Coronary artery (tissue), 2 donors: ENCODE measurements around the gene RNF208.
A peak's percentile ranks its signal among the peaks of the same experiment; 100 is the strongest.

Experiments used
- DNase-seq: peaks from one replicate; pipeline ENCODE4 v3.0.0-alpha.2; 2017; ENCODE audit warnings: low spot score
- H3K27ac ChIP-seq, 2 donors: fragments of 200-600 bp; sonication (generic); one replicate each; pipeline ENCODE4 v1.5.1; 2016 to 2019
- H3K4me3 ChIP-seq: fragments of 200-600 bp; sonication (generic); 2 replicates; pipeline ENCODE4 v1.5.1; 2016; ENCODE audit warnings: mild to moderate bottlenecking, moderate library complexity
- CTCF ChIP-seq: fragments of 200-600 bp; sonication (generic); IDR thresholded peaks from one replicate; pipeline ENCODE4 v1.5.1; 2019; ENCODE audit warnings: antibody characterized with exemption

RNF208 gene

GRCh38 chr9:137235424-137236237 is 13.6 kb upstream of the RNF208 start:
- Histone ChIP-seq H3K4me3 (peak overlapping the region; percentile 51), H3K27ac (no peak overlapping the region)
- TF ChIP-seq CTCF = no peak
- no peak for DNase-seq

GRCh38 chr9:137234758-137235423 is 12.9 kb upstream of the RNF208 start:
- TF ChIP-seq CTCF = no peak
- no peak for DNase-seq
- no peak overlapping the region for H3K27ac ChIP-seq
- H3K4me3 ChIP-seq = no peak overlapping the region

- DNase-seq = no peak
- no peak for TF ChIP-seq CTCF
- Histone ChIP-seq H3K4me3 (no peak overlapping the region), H3K27ac (no peak overlapping the region)
Observed at GRCh38 chr9:137234055-137234697, 12.1 kb upstream of the RNF208 start.

GRCh38 chr9:137233143-137233980 is 11.3 kb upstream of the RNF208 start:
- DNase-seq = no peak
- no peak overlapping the region for H3K4me3 ChIP-seq
- no peak overlapping the region for H3K27ac ChIP-seq
- TF ChIP-seq CTCF = no peak

GRCh38 chr9:137232510-137232909 is 10.5 kb upstream of the RNF208 start:
- Histone ChIP-seq H3K27ac (no peak overlapping the region), H3K4me3 (no peak overlapping the region)
- DNase-seq = no peak
- TF ChIP-seq CTCF = no peak

- DNase-seq = no peak
- Histone ChIP-seq H3K27ac (no peak overlapping the region), H3K4me3 (no peak overlapping the region)
- TF ChIP-seq CTCF = no peak
Observed at GRCh38 chr9:137232101-137232500, 10.1 kb upstream of the RNF208 start.
